ENCODE data around the gene SLC6A1.

DNA sequence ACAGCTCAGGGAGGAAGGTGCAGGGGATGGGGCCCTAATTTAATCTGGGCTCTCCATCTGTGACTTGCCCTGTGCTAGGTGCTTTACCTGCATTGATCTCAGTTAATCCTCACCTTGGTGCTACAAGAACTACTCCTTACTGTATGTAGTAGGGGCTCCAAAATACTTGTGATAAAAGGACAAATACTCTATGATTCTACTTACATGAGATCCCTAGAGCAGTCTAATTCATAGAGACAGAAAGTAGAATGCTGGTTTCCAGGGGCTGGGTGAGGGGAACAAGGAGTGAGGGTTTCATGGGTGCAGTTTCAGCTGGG is 67.2 kb downstream of the SLC6A1 start:
- TF ChIP-seq EP300 (IDR thresholded peaks at IDR 0.05) (no peak), POLR2AphosphoS5 (IDR thresholded peaks at IDR 0.05) (no peak), CTCF (IDR thresholded peaks at IDR 0.05) (no peak), POLR2A (IDR thresholded peaks at IDR 0.05; ENCODE audit: low read depth) (no peak)
